Calu3 (cell line): ENCODE data around the gene FNTB. TPM values are rescaled to one million over a fixed set of nuclear protein-coding genes. Genes with fewer than 3 reads are reported as not detected.

Source experiments
- BruUV-seq: library from RNA; stranded (reverse); fragments of 400-500 nt; replicated peaks from 2 replicates; lab custom pipeline; 2021; lab: Mats Ljungman, UMichigan
- CTCF ChIA-PET: fragments of 300-600 bp; sonication (Branson Sonifier 250); formaldehyde crosslinking; loops from one replicate; lab custom pipeline; 2022; ENCODE audit warnings: antibody characterized with exemption; lab: Charles Lee
- DNase-seq: peaks from one replicate; pipeline ENCODE4 v3.0.0; 2022
- H3K27ac Mint-ChIP-seq: one replicate; pipeline ENCODE4 v1.8.0; 2022; ENCODE audit warnings: mixed read lengths; ENCODE audit not compliant: unreplicated experiment
- H3K27me3 Mint-ChIP-seq: one replicate; pipeline ENCODE4 v1.8.0; 2022; ENCODE audit warnings: mixed read lengths; ENCODE audit not compliant: unreplicated experiment
- H3K36me3 Mint-ChIP-seq: one replicate; pipeline ENCODE4 v1.8.0; 2022; ENCODE audit warnings: mild to moderate bottlenecking, moderate library complexity, mixed read lengths; ENCODE audit not compliant: insufficient read depth, unreplicated experiment
- H3K4me1 Mint-ChIP-seq: one replicate; pipeline ENCODE4 v1.8.0; 2022; ENCODE audit warnings: mild to moderate bottlenecking, low read depth, mixed read lengths; ENCODE audit not compliant: unreplicated experiment
- H3K4me3 Mint-ChIP-seq: one replicate; pipeline ENCODE4 v1.8.0; 2022; ENCODE audit warnings: mild to moderate bottlenecking, low read depth, moderate library complexity, mixed read lengths; ENCODE audit not compliant: unreplicated experiment
- H3K9me3 Mint-ChIP-seq: one replicate; pipeline ENCODE4 v1.8.0; 2022; ENCODE audit warnings: low read depth, mixed read lengths; ENCODE audit not compliant: unreplicated experiment
- CTCF ChIP-seq: fragments of 200-600 bp; IDR thresholded peaks from one replicate; pipeline ENCODE4 v1.8.0; 2022; ENCODE audit warnings: antibody characterized with exemption; ENCODE audit not compliant: unreplicated experiment
- intact Hi-C: fragments of 100-400 bp; cut with micrococcal nuclease; formaldehyde crosslinking; loops from one replicate; pipeline ENCODE4 v1.10.0; 2022; ENCODE audit not compliant: unreplicated experiment
- total RNA-seq: library from RNA; stranded (reverse); gene quantifications from 2 replicates; pipeline ENCODE4 v1.2.3, GENCODE V29; 2022

Gene FNTB
- total RNA-seq, 1 experiment from 2014 or later = 15.0 TPM

GRCh38 chr14:65040666-65041433 lies 54.2 kb downstream of the FNTB start:
- Mint-ChIP-seq H3K4me1 (no peaks in the 10 kb centered on the region), H3K27me3 (no peaks in the 10 kb centered on the region), H3K27ac (no peak overlapping the region), H3K36me3 (peaks cover 5% of the 10 kb centered on the region), H3K9me3 (no peaks in the 10 kb centered on the region), H3K4me3 (no peak overlapping the region)
- intact Hi-C loops = no loop called here
- BruUV-seq = no TSS peak
- TF ChIP-seq CTCF = no peak
- no peak for DNase-seq
- CTCF ChIA-PET = interaction anchor here (0.7 kb wide), 2 partner anchors 33 to 451 kb away, joined by 3 read pairs; no protein-coding TSS in a partner anchor

GRCh38 chr14:65041434-65041915 lies 54.8 kb downstream of the FNTB start:
- BruUV-seq = no TSS peak
- CTCF ChIA-PET = no interaction called here
- TF ChIP-seq CTCF = no peak
- Mint-ChIP-seq H3K4me1 (no peaks in the 10 kb centered on the region), H3K9me3 (no peaks in the 10 kb centered on the region), H3K27ac (no peak overlapping the region), H3K36me3 (peaks cover 3% of the 10 kb centered on the region), H3K4me3 (no peak overlapping the region), H3K27me3 (no peaks in the 10 kb centered on the region)
- no peak for DNase-seq
- intact Hi-C loops = no loop called here

GRCh38 chr14:65042296-65042695 lies 55.6 kb downstream of the FNTB start:
- intact Hi-C loops = no loop called here
- no peak for TF ChIP-seq CTCF
- BruUV-seq = no TSS peak
- CTCF ChIA-PET = no interaction called here
- Mint-ChIP-seq H3K27ac (no peak overlapping the region), H3K36me3 (no peaks in the 10 kb centered on the region), H3K27me3 (no peaks in the 10 kb centered on the region), H3K9me3 (no peaks in the 10 kb centered on the region), H3K4me1 (no peaks in the 10 kb centered on the region), H3K4me3 (no peak overlapping the region)
- no peak for DNase-seq

GRCh38 chr14:65042731-65043372 lies 56.2 kb downstream of the FNTB start:
- BruUV-seq = no TSS peak
- H3K4me1 Mint-ChIP-seq = no peaks in the 10 kb centered on the region
- intact Hi-C loops = no loop called here
- H3K36me3 Mint-ChIP-seq = peaks cover 4% of the 10 kb centered on the region
- H3K4me3 Mint-ChIP-seq = no peak overlapping the region
- H3K27ac Mint-ChIP-seq = no peak overlapping the region
- H3K27me3 Mint-ChIP-seq = no peaks in the 10 kb centered on the region
- no peak for TF ChIP-seq CTCF
- CTCF ChIA-PET = interaction anchor here (0.6 kb wide), 1 partner anchor 382 kb away, joined by 3 read pairs; no protein-coding TSS in a partner anchor
- DNase-seq = no peak
- no peaks in the 10 kb centered on the region for H3K9me3 Mint-ChIP-seq
